Activated CD8-positive, alpha-beta memory T cell treated with anti-CD3 and anti-CD28 coated beads, Interleukin-2, amount 10 ng/mL, durations not matched to agents 7 days and 5 days (primary cell): ENCODE results near the gene FOXO1. TPM values are rescaled to one million over a fixed set of nuclear protein-coding genes. Genes with fewer than 3 reads are reported as not detected.
"Not testable (repeated sequence)": the region's sequence is repeated elsewhere in the genome, so short reads cannot be mapped to it uniquely, and the experiment has no call there.

Experiments used
- ATAC-seq: fragments of 150-1000 bp; cut with Tn5 transposase; one replicate; pipeline ENCODE4 v1.10.0; 2021; ENCODE audit warnings: moderate library complexity
- CTCF ChIA-PET: fragments of 350-600 bp; sonication (Branson Sonifier 250); formaldehyde crosslinking; loops from one replicate; lab custom pipeline; 2021; ENCODE audit warnings: antibody characterized with exemption; lab: Charles Lee
- DNase-seq: peaks from one replicate; pipeline ENCODE4 v3.0.0-alpha.2; 2020
- H3K27ac Mint-ChIP-seq: one replicate; pipeline ENCODE4 v1.8.0; 2021; ENCODE audit warnings: mild to moderate bottlenecking, mixed read lengths
- H3K27me3 Mint-ChIP-seq: one replicate; pipeline ENCODE4 v1.8.0; 2021; ENCODE audit warnings: mixed read lengths
- H3K36me3 Mint-ChIP-seq: one replicate; pipeline ENCODE4 v1.8.0; 2021; ENCODE audit warnings: mild to moderate bottlenecking, mixed read lengths
- H3K4me1 Mint-ChIP-seq: one replicate; pipeline ENCODE4 v1.8.0; 2021; ENCODE audit warnings: mixed read lengths
- H3K4me3 Mint-ChIP-seq: one replicate; pipeline ENCODE4 v1.8.0; 2021; ENCODE audit warnings: mild to moderate bottlenecking, moderate library complexity, mixed read lengths
- H3K9me3 Mint-ChIP-seq: one replicate; pipeline ENCODE4 v1.8.0; 2022; ENCODE audit warnings: low read depth, mixed read lengths
- total RNA-seq, 2 experiments: library from RNA; stranded (reverse); gene quantifications; one replicate each; pipeline ENCODE4 v1.2.3, GENCODE V29; 2021

Gene FOXO1
- total RNA-seq, 2 experiments from 2014 or later: 20.2 to 27.1 TPM

DNA sequence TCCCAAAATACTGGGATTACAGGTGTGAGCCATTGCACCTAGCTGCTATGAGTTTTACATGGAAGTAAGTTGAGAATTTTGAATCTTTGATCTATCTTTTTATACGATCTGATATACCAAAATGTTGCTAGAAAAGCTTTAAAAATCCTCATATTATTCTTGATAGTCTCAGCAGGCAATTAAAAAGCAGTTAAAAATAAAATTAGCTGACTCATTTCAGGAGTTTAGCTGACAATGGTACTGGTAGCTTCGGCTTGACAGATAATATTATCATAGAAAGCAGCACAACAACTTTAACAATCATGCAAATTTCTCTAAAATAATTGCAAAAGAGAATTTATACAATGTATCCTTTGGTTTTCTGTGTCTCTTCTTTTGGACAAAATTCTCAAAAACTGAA lies 9.6 kb upstream of the FOXO1 start:
- H3K36me3 Mint-ChIP-seq: no peaks in the 10 kb centered on the region
- H3K4me1 Mint-ChIP-seq: peaks cover 5% of the 10 kb centered on the region
- no peak for ATAC-seq
- H3K27ac Mint-ChIP-seq: no peak overlapping the region
- no peaks in the 10 kb centered on the region for H3K9me3 Mint-ChIP-seq
- no peak for DNase-seq
- no peaks in the 10 kb centered on the region for H3K27me3 Mint-ChIP-seq
- no peak overlapping the region for H3K4me3 Mint-ChIP-seq
- CTCF ChIA-PET: interaction anchor here (0.6 to 2.3 kb wide), 6 partner anchors 7 to 1626 kb away, joined by 3 to 7 read pairs (median 4); no protein-coding TSS in a partner anchor

DNA sequence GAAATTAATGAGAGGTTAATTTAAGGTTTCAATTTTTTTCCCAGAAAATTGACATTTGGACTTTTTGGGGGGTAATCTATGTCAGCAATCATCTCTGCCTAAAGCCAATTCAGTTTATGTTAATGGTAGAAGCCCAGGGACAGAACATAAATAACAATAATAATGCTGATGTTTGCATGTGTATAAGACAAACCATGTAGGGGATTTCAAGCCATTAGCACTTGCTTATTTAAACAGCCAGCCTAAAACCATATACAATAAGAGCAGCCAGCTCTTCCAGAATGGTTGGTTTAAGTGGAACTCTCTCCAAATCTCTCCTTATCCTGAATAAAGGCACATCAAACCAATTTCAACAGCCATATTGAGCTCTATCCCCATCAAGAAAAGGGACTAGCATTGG lies 7.0 kb upstream of the FOXO1 start:
- H3K4me1 Mint-ChIP-seq: peaks cover 7% of the 10 kb centered on the region
- no peaks in the 10 kb centered on the region for H3K27me3 Mint-ChIP-seq
- H3K9me3 Mint-ChIP-seq: no peaks in the 10 kb centered on the region
- H3K27ac Mint-ChIP-seq: no peak overlapping the region
- DNase-seq: no peak
- CTCF ChIA-PET: interaction anchor here (0.8 to 1.7 kb wide), 4 partner anchors 8 to 604 kb away, joined by 3 to 9 read pairs (median 4); no protein-coding TSS in a partner anchor
- ATAC-seq: no peak
- H3K4me3 Mint-ChIP-seq: no peak overlapping the region
- H3K36me3 Mint-ChIP-seq: no peaks in the 10 kb centered on the region

DNA sequence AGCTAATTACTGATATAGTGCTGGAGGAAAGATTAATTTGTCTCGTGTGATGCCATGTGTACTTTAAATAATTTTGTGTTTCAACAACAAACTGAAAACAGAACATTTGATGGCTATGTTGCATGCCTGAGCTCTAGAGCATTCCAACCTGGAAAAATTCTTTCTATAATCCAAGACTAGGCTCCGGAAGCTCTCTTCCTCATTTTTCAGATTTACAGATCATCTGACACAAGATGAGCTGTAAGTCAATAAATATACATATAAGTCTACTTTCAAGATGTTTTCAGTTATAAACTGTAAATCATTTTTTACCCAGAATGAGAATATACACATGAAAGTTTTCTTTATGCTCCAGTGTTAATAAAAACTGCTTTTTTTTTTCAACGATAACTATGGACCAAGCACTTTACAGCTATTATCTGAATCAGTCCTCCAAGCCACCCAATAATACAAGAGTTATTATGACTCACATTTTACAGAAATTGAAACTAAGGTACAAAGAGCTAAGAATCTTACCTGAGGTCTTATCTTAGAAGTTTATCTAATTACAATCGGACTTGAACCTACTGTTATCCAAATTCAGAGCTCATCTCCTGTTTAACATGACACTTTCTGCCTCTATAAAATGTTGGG lies 6.4 kb upstream of the FOXO1 start:
- no peak for DNase-seq
- Mint-ChIP-seq H3K4me1 (peaks cover 12% of the 10 kb centered on the region), H3K36me3 (no peaks in the 10 kb centered on the region), H3K27me3 (no peaks in the 10 kb centered on the region), H3K27ac (no peak overlapping the region), H3K9me3 (no peaks in the 10 kb centered on the region), H3K4me3 (no peak overlapping the region)
- ATAC-seq: no peak
- CTCF ChIA-PET: interaction anchor here (0.8 to 1.7 kb wide), 5 partner anchors 8 to 604 kb away, joined by 3 to 9 read pairs (median 3); no protein-coding TSS in a partner anchor

DNA sequence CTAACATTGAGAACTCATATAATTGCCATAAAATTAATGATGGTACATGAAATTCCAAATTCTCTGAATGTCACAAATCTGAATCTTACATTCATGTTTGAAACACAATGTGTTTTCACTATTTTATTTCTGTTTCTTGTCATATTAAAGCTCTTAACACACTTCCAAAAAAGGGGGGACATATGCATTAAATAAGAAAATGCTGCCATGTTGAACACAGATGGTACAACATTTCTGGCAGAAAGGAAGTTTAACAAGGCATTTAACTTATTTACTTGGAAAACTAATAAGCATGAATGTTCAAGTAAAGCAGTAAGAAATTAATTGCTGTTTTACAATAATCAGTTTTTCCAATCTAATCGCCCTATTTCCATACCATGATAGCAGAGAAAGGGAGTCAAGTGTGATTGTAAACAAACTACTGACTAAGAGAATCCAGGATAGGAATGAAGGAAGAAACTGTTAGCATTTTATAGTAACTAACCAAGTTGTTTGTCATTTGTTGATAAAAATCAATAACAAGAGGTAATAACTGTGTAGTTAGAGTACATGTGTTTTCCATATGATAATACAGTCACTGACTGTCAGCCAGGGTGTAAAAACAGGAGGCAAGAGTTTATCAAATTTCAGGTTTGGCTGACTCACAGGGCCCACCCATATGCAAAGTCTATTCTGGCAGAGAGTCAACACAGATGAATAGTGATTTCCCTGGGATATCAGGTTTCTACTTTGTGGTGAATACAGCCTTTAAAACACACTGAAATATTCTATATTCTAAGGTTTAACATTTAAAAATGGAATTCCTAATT lies 5.7 kb upstream of the FOXO1 start:
- no peak overlapping the region for H3K27ac Mint-ChIP-seq
- DNase-seq: no peak
- ATAC-seq: no peak
- no peaks in the 10 kb centered on the region for H3K36me3 Mint-ChIP-seq
- CTCF ChIA-PET: interaction anchor here (1.2 to 1.7 kb wide), 4 partner anchors 10 to 604 kb away, joined by 3 to 9 read pairs (median 3); no protein-coding TSS in a partner anchor
- no peak overlapping the region for H3K4me3 Mint-ChIP-seq
- no peaks in the 10 kb centered on the region for H3K27me3 Mint-ChIP-seq
- H3K9me3 Mint-ChIP-seq: no peaks in the 10 kb centered on the region
- H3K4me1 Mint-ChIP-seq: peaks cover 19% of the 10 kb centered on the region

DNA sequence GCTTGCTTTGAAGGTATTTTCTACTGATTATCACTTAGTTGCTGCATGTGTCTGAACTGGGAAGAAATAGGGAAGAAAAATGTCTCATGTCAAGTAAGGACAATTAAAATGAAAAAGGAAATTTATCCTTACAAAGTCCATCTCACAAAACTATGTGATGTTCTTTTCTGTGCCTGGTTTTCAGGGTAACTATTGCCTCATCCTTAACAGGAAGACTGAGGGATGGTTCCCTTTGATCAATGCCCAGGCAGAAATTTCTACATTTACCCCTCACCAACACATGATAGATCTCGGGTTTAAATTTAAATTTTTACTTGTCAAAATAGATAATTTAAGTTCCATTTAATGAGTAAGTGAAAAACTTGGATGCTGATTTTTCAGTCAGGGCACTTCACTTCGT lies 3.9 kb upstream of the FOXO1 start:
- DNase-seq: no peak
- no peaks in the 10 kb centered on the region for H3K36me3 Mint-ChIP-seq
- H3K4me3 Mint-ChIP-seq: no peak overlapping the region
- no peak overlapping the region for H3K27ac Mint-ChIP-seq
- H3K27me3 Mint-ChIP-seq: no peaks in the 10 kb centered on the region
- ATAC-seq: no peak
- CTCF ChIA-PET: interaction anchor here (1.3 to 2.9 kb wide), 2 partner anchors 14 to 107 kb away, joined by 3 to 31 read pairs; no protein-coding TSS in a partner anchor
- no peaks in the 10 kb centered on the region for H3K9me3 Mint-ChIP-seq
- H3K4me1 Mint-ChIP-seq: peaks cover 19% of the 10 kb centered on the region

DNA sequence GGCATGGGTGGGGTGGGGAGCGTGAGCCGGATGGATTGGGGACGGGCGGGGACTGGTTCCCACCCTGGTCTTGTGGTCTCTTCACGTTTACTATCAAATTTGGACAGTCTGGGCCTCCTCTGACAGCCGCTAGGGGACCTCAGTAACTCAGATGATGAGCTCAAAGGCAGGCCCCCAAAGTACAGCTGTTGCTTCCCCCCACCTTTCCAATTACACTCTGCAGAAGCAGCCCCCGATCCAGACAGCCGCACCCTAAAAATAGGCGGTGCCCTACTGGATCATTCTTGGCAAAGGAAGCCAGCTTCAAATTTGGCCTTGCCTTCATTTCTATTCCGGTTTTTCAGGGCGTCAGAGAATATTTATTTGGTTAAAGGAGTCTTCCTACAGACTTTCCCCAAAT lies 1.9 kb upstream of the FOXO1 start:
- Mint-ChIP-seq H3K4me1 (peaks cover 19% of the 10 kb centered on the region), H3K27ac (peak overlapping the region; percentile 84), H3K4me3 (peak overlapping the region; percentile 84), H3K27me3 (no peaks in the 10 kb centered on the region), H3K36me3 (peaks cover under 1% of the 10 kb centered on the region), H3K9me3 (no peaks in the 10 kb centered on the region)
- CTCF ChIA-PET: interaction anchor here (0.5 to 2.9 kb wide), 23 partner anchors 9 to 972 kb away, joined by 3 to 31 read pairs (median 3); no protein-coding TSS in a partner anchor
- DNase-seq (peak; percentile 77), ATAC-seq (no peak)

DNA sequence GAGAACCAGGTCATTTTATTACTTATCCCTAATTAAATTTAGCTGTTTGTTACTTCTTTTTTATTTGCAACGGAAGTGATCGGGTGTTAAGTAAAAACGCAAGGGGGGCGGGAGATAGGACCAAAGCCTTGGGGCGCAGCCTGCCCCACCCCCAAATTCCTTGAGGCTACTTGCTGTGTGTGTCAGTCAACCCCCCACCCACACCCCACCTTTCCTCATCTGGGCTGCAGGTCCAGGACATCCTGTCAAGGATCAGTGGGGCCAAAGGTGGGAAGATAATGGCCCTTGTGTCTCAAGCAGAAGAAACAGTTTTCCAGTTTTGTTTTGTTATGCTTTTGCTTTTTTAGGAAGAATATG lies 1.2 kb upstream of the FOXO1 start:
- H3K27me3 Mint-ChIP-seq: no peaks in the 10 kb centered on the region
- no peaks in the 10 kb centered on the region for H3K9me3 Mint-ChIP-seq
- peak overlapping the region; percentile 84 for H3K4me3 Mint-ChIP-seq
- ATAC-seq (no peak), DNase-seq (peak; percentile 51)
- CTCF ChIA-PET: interaction anchor here (0.6 to 2.9 kb wide), 13 partner anchors 17 to 972 kb away, joined by 3 to 31 read pairs (median 3); no protein-coding TSS in a partner anchor
- peaks cover 20% of the 10 kb centered on the region for H3K4me1 Mint-ChIP-seq
- H3K27ac Mint-ChIP-seq: peak overlapping the region; percentile 84
- H3K36me3 Mint-ChIP-seq: peaks cover 3% of the 10 kb centered on the region

DNA sequence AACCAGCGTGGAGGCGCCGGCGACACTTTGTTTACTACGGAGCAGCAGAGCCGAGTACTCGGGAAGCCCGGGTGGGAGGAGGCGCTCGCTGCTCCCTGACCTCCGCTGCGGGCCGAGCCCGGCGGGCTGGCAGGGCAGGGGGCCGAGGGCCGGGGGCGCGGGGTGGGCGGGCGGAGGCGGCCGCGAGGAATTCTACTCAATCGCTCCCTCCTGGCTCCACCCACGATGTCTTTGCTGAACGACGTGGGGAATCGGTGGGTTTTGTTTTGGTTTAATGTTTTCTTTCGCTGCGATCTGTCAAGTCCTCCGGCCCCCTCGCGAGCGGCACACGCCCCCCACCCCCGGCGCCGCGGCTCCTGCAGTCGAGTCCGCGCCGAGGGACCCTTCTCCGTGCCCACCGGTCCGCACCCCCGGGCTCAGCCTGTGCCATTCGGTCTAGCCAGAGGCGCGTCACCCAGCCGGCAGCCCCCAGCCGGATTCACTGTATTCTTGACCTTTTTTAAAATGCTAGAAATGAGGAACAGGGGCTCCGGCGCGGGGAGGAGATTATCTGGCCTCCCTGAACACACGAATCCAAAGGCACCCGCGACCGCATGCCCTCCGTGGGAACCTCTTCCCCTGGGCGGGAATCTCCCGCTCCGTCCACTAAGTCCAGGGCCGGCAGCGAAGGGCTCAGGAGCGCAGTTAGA lies 636 bp upstream of the FOXO1 start:
- ATAC-seq: peak; percentile 22
- Mint-ChIP-seq H3K27ac (peak overlapping the region; percentile 84), H3K4me1 (peaks cover 24% of the 10 kb centered on the region), H3K27me3 (no peaks in the 10 kb centered on the region), H3K4me3 (peak overlapping the region; percentile 84), H3K9me3 (no peaks in the 10 kb centered on the region), H3K36me3 (peaks cover 5% of the 10 kb centered on the region)
- CTCF ChIA-PET: interaction anchor here (0.6 to 2.9 kb wide), 7 partner anchors 17 to 278 kb away, joined by 3 to 31 read pairs (median 3); no protein-coding TSS in a partner anchor
- DNase-seq: peak; percentile 59

DNA sequence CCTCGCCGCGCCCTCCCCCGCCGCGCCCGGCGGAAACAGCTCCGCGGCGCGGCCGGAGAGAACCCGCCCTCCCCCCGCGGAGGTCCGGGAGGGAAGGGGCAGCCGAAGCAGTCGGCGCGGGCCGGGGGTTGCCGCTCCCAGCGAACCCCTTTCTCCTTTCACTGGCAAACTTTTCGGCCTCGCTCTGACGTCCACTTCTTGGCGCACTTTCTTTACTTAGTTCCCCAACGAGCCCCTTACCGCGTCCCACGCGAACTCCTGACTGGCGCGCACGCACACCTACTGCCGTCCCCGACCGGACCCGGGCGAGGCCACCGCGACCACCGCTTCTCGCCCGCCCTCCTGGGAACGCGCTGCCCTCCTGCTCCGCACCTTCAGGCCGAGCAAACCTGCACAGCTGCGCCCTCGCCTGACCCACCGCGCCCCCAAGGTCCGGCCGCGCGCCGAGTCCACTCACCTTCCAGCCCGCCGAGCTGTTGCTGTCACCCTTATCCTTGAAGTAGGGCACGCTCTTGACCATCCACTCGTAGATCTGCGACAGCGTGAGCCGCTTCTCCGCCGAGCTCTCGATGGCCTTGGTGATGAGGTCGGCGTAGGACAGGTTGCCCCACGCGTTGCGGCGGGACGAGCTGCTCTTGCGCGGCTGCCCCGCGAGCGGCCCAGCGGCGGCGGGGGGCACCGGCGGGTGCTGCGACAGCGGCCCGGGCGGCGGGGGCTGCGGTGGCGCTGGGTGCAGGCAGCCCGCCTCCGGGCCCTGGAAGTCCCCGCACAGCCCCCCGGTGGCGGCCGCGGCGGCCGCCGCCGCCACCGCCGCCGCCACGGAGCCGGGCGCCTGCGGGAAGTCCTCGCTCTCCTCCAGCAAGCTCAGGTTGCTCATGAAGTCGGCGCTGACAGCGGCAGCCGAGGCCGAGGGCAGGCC lies 1.1 kb downstream of the FOXO1 start:
- Mint-ChIP-seq H3K27me3 (no peaks in the 10 kb centered on the region), H3K36me3 (peaks cover 12% of the 10 kb centered on the region), H3K27ac (peak overlapping the region; percentile 94), H3K9me3 (no peaks in the 10 kb centered on the region), H3K4me1 (peaks cover 38% of the 10 kb centered on the region), H3K4me3 (peak overlapping the region; percentile 91)
- ATAC-seq (peak; percentile 7), DNase-seq (peak; percentile 64)
- CTCF ChIA-PET: interaction anchor here (0.7 to 1.8 kb wide), 6 partner anchors 8 to 112 kb away, joined by 3 to 6 read pairs (median 4); no protein-coding TSS in a partner anchor

DNA sequence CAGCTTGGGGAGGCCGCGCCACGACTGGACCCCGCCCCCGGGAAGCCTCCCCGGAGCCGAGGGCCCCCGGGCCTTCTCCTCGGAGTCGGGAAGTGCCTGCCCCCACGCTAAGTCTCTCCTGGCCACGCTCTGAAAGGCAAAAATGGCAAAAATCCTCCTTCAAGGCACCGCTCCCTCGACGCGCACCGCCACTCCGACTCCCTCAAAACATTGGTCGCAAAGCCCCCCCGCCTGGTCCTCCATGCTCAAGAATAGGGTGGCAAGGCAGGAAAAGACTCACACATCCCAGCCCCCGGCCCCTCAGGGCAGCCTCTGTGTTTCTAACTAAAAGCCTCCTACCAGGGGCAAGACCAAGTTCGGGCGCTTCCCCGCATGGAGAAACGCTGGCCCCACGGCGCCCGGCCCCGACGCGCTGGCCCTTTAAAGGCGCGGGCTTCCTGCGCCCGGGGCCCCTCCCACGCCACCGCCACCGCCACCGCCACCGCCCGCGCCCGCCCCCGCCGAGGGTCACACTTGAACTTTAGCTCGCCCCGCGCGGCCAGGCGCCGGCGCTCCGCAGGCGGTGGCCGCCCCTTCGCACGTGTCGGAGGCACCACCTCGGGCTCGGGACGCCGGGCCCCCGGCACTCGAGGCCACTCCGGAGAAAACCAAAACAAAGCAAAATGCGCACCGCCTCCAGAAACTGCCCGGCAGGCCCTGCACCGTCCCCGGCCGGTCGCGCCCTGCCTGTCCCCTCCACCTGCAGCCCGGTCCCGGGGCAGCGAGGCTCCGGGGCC lies 1.9 kb downstream of the FOXO1 start:
- Mint-ChIP-seq H3K27ac (peak overlapping the region; percentile 98), H3K9me3 (no peaks in the 10 kb centered on the region), H3K27me3 (no peaks in the 10 kb centered on the region), H3K36me3 (peaks cover 12% of the 10 kb centered on the region), H3K4me1 (peaks cover 47% of the 10 kb centered on the region), H3K4me3 (peak overlapping the region; percentile 91)
- CTCF ChIA-PET: interaction anchor here (0.5 to 1.8 kb wide), 13 partner anchors 9 to 722 kb away, joined by 3 to 6 read pairs (median 3); no protein-coding TSS in a partner anchor
- DNase-seq (peak; percentile 79), ATAC-seq (peak; percentile 23)

DNA sequence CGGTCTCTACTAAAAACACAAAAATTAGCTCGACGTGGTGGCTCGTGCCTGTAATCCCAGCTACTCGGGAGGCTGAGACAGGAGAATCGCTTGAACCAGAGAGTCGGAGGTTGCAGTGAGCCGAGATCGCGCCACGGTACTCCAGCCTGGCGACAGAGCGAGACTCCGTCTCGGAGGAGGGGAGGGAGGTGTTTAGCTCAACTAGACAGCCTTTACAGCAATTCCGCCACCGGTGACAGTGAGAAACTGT lies 2.4 kb downstream of the FOXO1 start:
- peak overlapping the region; percentile 91 for H3K4me3 Mint-ChIP-seq
- CTCF ChIA-PET: interaction anchor here (0.5 to 1.7 kb wide), 9 partner anchors 9 to 721 kb away, joined by 3 to 4 read pairs (median 3); no protein-coding TSS in a partner anchor
- peak overlapping the region; percentile 98 for H3K27ac Mint-ChIP-seq
- peaks cover 12% of the 10 kb centered on the region for H3K36me3 Mint-ChIP-seq
- H3K9me3 Mint-ChIP-seq, H3K27me3 Mint-ChIP-seq: not testable (repeated sequence)
- ATAC-seq: peak; percentile 49
- peaks cover 49% of the 10 kb centered on the region for H3K4me1 Mint-ChIP-seq
- peak; percentile 90 for DNase-seq
